Kidney tubule cell (primary cell): ENCODE results near the gene CHD6.
A peak's percentile ranks its signal among the peaks of the same experiment; 100 is the strongest.
"Not testable (repeated sequence)": the region's sequence is repeated elsewhere in the genome, so short reads cannot be mapped to it uniquely, and the experiment has no call there.

Source experiments
- DNase-seq: peaks from one replicate; pipeline ENCODE4 v3.0.0-alpha.2; 2018; ENCODE audit warnings: low spot score

Gene CHD6

DNA sequence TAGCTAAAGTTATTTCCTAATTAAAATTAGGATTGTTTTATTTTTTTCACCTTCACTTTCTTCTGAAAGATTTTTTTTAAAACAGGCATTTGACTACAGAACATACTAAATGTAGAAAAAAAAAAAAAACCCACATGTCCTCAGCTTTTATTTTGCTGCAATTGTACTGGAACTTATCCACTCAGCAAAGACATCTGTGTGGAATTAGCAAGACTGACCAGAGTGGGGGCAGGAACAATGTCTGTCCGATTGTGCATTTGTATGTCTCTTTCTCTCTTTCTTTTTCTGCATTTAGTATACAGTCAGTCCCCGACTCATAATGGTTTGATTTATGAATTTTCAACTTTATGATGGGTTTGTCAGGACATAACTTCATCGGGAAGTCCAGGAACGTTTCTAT, 77.3 kb downstream of the CHD6 start:
- DNase-seq: no peak

DNA sequence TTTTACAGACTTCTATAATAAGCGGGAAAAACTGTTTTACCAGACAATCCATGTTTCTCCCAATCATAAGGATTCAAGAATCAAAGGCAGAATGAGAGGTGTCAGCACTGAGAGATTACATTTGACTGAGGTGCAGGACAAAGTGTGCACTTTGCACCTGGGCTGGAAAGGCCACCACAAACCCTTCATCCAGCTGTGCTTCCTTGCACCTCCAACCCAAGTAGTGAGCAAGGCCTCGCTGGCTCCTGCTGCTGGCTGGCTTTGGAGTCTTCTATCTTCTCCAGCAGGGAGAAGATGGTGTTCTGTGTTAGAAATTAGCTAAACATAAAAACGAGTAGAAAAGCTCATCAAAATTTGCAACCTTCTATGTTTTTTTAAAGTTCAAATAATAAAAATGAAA, 77.7 kb downstream of the CHD6 start:
- no peak for DNase-seq

DNA sequence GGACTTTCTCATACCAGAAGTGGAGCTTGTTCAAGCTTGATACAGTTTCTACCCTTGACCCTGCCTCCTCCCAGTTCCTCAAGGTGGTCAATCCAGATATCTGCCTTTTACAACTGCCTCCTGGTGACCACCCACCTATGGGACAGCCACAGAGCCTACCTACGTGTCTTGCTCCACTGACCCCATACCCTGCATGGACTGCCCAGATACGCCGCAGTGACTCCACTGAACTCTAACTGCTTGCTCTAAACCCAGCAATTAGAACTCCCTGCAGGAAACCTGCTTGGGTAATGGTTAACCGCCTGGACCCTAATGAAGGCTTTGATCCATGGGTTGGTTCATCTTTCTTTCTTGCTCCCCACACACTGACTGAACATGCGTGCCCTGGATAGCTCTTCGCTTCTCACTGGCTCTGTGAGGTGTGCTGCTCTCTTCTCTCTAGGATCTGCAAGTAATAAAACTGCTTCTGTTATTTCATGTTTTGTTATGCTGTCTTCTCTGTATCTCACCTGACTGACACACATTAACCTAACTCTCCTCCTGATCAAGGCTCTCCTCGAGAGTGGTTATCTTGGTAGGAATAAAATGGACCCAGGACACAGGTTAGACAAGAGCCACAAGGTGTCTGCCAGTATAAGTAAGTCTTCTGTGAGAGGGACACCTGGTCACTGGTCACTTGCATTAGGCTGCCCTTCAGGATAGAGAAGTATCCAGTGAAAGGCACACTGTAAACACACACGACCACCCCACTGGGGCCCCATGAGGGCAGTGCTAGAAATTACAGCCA, 79.2 kb downstream of the CHD6 start:
- peak; percentile 72 for DNase-seq

DNA sequence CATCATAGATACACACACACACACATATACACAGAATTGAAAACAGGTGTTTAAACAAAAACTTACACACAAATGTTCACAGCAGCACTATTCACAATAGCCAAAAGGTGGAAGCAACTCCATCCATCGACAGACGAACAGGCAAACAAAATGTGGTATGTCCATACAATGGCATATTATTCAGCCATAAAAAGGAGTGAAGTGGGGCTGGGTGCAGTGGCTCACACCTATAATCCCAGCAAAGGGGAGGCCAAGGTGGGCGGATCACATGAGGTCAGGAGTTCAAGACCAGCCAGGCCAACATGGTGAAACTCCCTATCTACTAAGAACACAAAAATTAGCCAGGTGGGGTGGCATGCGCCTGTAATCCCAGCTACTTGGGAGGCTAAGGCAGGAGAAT, 80.3 kb downstream of the CHD6 start:
- no peak for DNase-seq

DNA sequence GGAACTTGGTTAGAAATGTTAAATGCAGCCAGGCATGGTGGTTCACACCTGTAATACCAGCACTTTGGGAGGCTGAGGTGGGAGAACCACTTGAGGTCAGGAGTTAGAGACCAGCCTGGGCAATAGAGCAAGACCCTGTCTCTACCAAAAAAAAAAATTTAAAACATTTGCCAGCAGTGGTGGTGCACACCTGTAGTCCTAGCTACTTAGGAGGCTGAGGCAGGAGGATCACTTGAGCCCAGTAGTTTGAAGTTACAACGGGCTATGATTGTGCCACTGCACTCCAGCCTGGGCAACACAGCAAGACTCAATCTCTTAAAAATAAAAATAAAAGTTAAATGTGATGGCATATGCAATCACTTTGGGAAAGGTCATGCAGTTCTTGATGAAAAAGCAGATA, 82.6 kb downstream of the CHD6 start:
- DNase-seq: not testable (repeated sequence)

DNA sequence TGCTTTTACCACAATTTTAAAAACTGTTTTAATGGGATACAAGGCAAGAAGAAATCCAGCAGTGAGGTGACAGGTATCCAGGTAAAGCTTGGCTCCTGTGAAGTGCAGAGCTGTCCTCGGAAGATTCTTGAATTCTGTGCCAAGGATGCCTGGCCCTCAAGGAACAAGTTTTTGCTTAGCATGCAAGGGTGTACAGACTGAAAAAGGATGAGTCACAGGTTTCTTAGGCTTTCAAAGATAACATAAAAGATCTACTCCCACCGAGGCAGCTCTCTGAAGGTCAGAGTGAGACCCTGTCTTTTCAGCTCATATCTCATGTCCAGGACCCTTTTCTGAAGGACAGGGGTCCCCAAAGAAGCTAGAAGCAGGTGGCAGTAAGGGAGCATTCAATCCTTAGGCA, 83.3 kb downstream of the CHD6 start:
- no peak for DNase-seq

DNA sequence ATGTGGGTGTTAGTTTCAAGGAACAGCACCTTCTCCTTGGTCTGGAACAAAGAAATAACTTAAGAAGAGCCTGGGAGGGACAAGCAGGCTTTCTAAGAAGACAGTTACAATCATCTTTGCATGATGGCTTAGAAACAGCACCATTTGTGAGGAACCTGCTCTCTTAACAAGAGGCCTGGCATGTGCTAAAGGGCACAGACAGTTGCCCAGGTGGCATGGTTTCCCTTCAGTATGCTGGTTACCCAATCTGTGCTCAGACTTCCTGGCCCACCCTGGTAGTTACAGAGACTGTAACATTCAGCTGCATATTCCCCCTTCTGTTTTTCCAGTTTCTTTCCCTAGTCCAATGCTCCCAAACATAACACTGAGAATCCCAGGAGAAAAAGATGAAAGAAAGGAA, 84.0 kb downstream of the CHD6 start:
- DNase-seq: no peak

DNA sequence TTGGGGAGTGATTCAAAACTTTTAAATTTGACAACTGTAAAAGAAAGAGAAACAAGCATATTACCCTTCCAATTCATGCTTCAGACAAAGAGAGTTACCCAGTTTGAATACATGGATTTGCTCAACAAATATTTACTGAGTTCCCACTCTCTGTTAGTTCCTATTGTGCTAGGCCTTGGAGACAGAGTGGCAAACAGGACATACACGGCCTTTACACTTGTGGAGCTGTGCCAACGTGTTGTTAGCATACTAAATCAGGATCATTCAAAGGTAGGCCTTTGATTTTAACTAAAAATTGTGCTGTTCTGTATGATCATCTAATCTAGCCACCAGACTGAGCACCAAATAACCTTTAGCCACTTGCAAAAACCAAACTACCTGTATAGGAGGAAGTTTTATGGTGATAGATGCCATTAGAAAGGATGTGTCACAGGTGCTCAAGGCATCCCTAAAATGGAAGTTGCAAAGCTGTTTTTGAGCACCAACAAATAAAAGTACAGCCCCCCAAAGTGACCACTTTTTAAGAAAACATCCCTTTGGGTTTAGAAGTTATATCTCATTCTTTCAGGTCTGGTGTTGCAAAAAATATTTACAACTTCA, 84.5 kb downstream of the CHD6 start:
- DNase-seq: no peak

DNA sequence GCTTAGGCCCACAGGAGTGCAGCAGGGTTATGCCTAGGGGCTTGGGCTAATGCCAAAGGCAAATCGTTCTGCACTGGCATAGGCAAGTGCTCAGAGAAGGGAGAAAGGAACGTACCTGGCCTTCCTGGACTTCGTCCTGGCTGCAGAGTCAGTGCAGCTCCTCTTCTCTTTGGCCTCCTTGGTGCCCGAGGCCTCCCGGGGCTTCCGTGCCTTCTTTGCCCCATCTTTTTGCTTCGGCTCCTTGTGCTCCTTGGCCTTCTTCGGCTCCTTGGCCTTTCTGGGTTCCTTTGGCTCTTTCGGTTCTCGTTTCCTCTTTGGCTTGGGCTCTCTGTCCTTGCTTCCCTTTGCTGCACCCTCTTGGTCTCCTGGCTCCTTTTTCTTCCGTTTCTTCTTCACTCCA, 85.2 kb downstream of the CHD6 start:
- no peak for DNase-seq

DNA sequence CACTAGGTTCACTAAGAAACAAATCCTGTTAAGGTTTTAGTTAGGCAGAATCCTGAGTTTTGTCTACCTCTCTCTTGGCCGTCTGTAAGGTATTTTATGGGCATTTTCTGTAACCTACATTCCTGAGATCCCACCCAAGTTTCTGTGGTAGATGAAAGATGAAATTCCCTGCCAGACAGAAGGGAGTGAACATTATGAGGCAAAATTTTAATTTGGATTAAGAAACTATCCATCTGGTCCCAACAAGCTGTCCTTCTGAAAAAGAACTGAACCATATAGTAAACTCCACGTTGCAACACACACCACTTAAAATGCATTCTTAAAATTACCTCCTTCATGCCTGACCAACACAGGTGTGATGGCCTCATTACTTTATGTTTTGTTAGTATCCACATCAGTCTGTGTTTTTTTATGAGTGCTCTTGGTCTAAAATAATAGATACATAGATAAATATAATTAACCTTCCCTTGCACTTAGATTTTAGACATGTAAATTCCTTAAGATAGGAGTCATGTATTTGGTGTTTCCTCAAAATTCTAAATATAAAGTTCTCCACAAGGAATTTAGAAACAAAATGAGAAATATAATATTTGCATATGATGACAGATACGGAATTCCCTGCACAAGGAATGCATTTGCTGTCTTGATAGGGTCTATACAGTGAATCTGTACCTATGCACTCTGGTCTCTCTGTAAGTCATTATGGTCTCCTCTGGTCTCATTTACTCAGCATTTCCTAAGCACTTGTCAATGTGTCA, 86.5 kb downstream of the CHD6 start:
- no peak for DNase-seq

DNA sequence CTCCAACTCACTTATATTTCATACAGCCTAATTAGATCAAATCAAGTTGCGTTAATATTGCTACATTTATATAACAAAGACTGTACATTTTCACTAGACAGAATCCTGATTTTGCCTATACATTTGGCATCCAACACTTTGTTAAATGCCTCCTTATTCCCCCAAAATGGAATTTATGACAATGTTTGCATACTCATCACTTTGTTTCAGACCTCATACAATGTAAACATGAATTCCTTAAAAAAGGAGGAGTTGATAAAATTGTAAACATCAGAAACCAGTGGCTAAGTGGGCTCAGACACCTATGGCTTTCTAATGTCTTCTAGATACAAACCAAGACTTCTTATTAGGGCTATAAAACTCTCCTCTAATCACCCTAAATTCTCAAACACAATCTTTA, 87.3 kb downstream of the CHD6 start:
- DNase-seq: no peak

DNA sequence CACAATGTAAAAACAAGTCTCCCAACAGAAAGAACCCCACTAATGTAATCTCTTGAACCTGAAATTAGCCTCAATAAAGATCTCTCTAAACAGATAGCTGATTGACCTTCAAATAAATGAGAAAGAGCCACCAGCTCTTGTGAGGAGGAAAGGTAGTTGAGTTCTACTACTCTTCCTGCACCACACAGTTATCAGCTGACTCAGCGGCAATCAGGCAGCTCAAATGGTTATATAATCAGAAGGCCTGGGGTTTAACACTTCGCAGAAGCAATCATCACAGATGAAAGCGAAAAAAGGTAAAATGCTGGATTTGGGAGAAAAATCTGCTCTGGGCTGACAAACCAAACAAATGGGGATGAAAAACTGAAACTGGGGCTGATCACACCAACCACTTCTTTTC, 91.8 kb downstream of the CHD6 start:
- no peak for DNase-seq

DNA sequence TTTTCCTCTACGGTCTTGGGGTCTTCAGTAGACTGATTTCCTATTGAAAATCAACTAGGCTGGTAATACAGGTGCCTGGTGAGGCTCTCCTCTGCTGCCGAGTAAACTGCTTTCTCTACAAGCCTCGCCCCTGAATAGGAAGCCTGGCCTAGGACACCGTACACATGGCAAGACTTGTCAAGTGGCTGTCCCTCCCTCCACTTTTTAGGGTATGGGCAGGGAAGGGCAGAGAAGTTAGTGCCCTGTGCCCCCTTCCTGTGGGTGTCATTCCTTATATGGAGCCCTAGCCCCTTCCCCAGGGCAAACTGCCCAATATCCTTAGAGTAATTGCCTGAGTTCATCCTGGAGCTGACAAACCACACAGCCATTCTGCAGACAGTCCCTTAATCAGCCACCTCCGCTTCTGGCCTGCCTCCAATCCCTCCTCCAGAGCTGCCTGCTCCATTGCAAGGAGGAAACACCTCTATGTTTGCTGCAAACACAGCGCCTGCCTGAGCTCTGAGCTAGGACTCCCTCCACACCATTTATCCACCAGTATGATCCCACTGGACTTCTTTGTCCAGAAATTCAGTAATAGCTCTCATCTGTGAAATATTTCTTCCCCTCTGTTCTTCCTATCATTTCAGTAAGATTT, 93.1 kb downstream of the CHD6 start:
- peak; percentile 53 for DNase-seq

DNA sequence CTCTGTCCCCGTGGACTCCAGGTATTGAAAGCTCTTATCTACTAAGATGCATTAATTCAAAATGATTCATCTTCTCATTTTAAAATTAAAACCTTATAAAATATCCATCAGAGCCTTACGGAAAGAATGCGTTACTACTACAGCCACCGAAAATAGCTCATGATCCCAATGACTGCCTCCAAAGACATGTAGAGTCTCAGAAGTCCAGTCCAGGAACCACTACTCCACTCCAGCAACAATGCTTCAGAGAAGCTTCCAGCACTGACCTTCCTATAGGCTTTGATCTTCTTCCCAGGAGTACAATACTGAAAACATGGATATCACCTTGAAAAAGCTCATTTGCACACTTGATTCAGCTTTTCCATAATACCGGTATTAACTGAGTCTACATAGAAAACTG, 94.3 kb downstream of the CHD6 start:
- DNase-seq: no peak

DNA sequence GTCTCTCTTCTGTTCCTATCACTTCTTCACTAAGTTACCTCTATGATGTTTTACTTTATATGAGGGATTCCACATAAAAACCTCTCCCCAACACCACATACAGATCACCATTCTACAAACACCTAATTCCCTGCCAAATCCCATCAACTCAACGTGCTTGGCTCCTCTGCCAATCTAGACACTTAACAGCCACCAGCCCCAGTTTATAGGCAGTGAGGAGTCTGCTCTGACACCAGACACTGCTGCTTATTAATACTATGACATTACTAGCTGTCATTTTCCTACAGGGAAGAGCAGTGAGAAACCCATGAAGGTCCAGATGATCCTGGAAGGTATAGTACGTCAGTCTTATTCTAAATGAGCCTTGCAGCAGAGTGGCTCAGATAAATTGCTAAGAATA, 104.3 kb downstream of the CHD6 start:
- DNase-seq: no peak

DNA sequence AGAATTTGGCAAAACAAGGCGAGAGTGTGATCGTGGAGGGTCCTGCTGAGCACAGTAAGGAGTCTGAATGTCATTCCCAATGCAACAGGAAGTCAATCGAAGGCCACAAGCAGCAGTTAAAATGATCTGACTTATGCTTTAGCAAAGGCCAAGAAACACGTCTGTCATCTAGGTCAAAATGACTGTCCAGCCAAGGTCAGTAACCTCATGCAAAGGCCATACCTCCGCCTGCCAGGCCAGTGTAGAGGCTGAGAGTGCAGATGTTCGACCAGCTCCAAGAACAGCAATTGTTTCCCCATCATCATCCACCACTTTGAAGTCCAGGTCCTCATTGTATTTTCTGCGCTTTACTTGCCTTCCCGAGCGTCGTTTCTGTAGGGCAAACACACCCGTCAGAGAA, 105.6 kb downstream of the CHD6 start:
- no peak for DNase-seq

DNA sequence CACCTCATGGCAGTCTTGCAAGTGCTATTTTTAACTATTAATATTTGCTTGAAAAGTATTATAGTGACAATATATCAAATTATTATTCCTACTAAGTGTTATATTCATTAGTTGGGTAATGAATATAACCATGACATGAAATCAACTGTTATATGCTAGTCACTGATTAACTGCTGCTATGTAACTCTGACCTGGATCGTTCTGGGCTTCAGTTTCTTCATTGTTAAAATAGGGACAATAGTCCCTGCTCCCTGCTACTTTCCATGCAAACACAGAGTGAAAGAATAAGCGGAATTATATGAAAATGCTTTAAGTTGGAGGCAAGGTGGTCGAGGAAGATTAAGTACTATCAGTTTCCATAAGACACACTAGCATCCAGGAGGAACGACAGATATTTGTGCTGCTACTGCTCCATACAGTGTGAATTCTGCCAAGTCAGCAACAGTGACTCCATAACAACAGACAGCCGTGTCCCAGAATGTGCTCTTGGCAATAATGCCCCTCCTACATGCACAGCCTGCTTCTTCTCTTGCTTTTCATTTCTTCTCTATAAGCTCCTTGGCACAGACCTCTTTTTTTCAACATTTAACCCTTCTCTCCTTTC, 107.2 kb downstream of the CHD6 start:
- no peak for DNase-seq

DNA sequence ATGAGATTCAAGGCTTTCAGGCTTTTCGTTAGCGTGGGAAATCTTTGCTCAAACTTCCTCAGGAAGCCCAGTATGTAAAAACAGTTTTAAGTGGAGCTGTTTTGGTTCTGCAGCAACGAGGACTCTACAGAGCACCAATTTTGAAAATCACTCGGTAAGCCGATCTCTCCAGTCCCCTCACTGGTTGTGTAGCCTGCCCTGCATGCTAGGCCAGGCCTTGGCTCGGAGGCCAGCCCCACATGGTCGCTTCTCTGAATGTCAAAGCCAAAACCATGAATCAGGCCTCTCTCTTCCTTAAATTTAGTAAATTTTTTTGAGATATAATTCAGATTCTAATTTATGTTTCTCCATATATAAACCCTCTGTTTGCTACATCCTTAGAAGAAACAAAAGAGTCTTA, 108.0 kb downstream of the CHD6 start:
- DNase-seq: no peak

DNA sequence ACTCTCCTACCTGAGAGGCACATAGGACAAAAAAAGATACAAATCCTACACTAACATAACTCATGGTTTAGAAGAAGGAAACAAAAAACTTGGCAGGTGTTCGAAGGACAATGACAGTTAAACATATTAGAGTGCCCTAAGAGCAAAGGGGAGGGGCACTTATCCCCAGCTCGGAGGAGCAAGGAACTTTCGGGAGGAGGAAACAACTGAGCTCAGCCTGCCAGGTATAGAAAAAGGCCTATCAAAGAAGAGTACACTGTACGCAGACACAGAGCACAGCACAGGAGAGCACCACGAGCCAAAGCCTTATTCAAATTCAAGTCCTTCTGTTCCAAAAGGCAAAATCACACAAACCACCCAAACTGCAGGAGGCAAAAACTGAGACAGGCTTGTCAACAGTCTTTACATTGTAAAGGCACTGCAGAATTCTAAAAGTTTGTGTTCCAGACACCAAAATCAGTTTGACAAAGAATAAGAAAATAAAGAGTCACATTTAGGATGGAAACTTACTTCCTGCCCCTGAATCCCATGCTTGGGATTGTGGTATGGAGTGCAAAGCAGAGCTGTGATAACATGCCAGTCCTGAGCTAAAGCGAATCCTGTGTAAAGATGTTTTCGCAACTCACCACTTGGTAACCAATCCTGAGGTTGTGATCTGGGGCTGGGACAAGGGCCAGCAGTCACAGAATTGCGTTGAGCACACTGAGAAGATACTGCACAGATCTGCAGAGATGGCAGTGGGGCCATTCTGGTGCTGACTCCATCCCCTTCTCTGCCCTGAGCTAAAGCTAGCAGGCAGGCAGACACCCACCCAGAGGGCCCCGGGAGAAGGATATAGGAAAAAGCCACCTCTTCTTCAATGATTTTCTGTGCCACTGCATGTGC, 108.6 kb downstream of the CHD6 start:
- DNase-seq: no peak

DNA sequence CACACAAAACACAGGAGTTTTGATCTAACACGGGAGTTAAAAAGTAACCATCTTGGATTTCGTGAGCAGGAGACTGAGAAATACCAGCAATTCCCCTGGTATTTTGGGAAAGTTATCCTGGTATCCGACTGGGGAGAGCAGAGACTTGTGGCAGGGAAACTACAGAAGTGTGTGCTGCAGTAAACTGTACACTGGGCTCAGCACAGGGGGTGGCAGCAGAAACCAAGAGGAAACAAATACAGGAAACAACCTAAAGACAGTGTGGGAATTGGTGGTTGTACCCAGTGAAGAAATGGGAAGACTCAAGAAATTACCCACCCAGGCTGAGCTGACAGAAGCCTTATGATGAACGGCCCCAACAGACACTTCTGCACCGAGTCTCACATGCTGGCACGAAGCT, 109.8 kb downstream of the CHD6 start:
- DNase-seq: peak; percentile 18

DNA sequence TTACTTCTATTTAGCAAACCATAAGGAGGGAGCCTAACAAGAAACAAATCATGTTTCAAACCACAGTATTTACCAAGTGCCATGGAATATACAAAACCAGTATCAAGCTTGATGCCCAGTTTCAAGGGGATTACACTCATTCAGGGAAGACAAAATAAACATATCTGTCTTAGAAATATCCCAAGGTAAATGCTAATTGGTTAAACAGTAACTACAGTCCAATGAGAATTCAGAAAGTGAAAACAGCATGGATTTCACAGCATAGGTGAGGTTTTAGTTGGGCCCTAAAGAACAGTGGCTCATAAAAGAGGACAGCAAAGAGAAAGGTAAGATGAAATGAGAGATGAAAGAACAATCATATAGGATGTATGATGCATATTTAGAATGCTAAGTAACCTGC, 110.3 kb downstream of the CHD6 start:
- peak; percentile 10 for DNase-seq
